GM21360 (cell line): ENCODE results near the gene MRPS9.

Experiments used
- ATAC-seq: cut with Tn5 transposase; IDR thresholded peaks from one replicate; pipeline ENCODE4 v1.9.1; 2021; ENCODE audit warnings: mild to moderate bottlenecking, moderate library complexity; ENCODE audit not compliant: unreplicated experiment

MRPS9 gene

GRCh38 chr2:105149272-105149671 is 111.4 kb downstream of the MRPS9 start:
- no peak for ATAC-seq
